GM18502 (cell line): ENCODE measurements around the gene TTC23.
"Not testable (repeated sequence)": the region's sequence is repeated elsewhere in the genome, so short reads cannot be mapped to it uniquely, and the experiment has no call there.

Experiments used
- ATAC-seq: cut with Tn5 transposase; IDR thresholded peaks from one replicate; pipeline ENCODE4 v1.9.1; 2021; ENCODE audit warnings: mild to moderate bottlenecking; ENCODE audit not compliant: unreplicated experiment, poor library complexity

Gene TTC23

DNA sequence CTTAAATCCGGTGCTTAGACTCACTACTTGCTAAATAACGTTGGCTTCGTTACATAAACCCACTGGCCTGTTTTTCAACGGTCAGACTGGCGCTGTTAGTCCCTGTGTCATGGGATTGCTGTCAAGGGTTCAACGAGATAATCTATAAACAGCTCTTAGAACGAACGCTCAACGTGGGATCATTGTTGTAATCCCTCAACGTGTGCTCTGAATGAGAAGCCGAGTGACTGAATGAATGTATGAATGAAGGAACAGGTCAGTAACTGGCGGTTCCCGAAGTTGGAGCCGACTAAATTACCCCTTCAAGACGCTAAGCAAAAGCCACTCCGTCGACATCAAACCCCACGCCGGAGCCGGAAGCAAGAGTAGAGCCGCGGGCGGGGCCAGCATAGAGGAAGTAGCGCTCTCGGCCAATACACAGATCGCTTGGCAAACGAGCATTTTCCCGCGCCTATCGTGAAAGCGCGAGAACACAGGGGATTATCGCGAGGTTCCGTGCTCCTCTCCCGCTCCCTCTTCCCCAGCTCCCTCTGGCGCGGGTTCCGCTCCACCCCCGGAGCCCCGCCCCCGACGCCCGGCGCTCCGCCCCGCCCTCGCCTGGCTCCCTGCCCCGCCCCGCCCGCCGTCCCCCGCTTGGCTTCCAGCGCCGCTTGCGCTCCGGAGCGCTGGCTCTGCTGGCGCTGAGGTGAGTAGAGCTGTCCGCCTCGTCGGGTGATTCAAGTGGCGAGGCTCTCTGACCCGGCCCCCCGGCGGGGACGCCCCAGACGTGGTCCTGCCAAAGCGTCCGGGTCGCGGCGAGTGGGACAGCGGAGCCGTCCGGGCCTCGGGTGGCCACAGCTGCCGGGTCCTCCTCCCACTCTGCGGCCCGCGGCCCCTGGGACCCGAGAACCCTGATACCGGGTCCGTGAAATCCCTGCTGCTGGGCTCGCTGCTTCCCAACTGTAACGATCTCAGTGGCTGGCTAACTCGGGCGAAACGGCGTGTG is 1.8 kb upstream of the TTC23 start, which contains the start of gene LRRC28:
Gene LRRC28 (plus strand): TSS at position 625 of the 985 bp plus-strand sequence. CDS start 4,477 bp downstream, outside the sequence.
- ATAC-seq, result peak; percentile 94

GRCh38 chr15:99250494-99250856 is 1.1 kb upstream of the TTC23 start:
- ATAC-seq, result no peak

DNA sequence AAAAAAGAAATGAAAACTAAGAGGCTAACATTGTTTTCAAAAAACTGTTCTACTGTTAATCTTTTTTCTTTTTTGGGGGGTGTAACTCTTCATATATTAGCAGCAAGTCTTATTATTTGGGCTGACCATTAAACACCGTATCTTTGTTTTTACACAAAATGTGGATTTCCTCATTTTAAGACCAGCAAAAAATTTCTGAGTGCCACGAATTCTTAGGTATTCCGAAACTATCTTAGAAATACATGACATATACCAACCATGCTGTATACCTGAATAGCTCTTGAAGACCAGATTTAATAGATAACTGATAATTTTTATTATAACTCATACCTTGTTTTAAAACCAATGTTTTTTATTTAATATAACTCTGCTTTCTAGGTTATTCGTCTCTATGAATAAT is 620 bp upstream of the TTC23 start:
- no peak for ATAC-seq

GRCh38 chr15:99248000-99248715 is 1.2 kb downstream of the TTC23 start:
- ATAC-seq, result no peak

- no peak for ATAC-seq
These were observed 2.3 kb downstream of the TTC23 start for GRCh38 chr15:99247062-99247461.

- ATAC-seq, result no peak
These were observed 5.1 kb downstream of the TTC23 start for GRCh38 chr15:99244306-99244705.

DNA sequence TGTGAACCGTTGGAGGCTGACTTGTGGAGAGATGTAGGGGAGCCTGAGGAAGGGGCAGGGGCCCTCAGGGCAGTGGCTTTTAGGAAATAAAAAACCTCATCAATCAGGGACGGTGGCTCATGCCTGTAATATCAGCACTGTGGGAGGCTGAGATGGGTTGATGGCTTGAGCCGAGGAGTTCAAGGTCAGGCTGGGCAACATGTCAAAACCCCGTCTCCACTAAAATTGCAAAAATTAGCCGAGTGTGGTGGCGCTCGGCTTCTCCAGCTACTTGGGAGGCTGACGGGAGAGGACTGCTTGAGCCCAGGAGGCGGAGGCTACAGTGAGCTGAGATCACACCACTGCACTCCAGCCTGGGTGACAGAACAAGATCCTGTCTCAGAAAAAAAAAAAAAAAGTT is 7.6 kb downstream of the TTC23 start:
- no peak for ATAC-seq

GRCh38 chr15:99239545-99240198 is 9.7 kb downstream of the TTC23 start:
- peak; percentile 97 for ATAC-seq

GRCh38 chr15:99238849-99239248 is 10.5 kb downstream of the TTC23 start:
- no peak for ATAC-seq

DNA sequence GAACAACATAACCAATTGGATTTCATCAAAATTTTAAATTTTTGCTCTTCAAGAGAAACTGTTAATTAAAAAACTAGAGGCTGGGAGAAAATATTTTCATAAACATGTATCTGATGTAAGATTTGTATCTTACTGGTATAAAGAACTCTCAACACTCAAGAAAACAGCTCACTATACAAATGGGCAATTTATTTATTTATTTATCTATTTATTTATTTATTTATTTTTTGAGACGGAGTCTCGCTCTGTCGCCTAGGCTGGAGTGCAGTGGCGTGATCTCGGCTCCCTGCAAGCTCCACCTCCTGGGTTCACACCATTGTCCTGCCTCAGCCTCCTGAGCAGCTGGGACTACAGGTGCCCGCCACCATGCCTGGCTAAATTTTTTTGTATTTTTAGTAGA is 15.2 kb downstream of the TTC23 start:
- not testable (repeated sequence) for ATAC-seq

DNA sequence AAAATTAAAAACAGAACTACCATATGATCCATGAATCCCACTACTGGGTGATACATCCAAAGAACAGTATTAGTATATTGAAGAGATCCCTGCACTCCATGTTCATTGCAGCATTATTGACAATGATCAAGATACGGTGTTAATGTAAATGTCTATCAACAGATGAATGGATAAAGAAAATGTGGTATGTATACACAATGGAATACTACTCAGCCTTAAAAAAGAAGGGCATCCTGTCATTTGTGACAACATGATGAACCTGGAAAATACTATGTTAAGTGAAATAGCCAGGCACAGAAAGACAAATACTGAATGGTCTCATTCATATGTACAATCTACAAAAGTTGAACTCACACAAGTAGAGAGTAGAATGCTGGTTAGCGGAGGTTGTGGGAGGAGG is 16.6 kb downstream of the TTC23 start:
- no peak for ATAC-seq

DNA sequence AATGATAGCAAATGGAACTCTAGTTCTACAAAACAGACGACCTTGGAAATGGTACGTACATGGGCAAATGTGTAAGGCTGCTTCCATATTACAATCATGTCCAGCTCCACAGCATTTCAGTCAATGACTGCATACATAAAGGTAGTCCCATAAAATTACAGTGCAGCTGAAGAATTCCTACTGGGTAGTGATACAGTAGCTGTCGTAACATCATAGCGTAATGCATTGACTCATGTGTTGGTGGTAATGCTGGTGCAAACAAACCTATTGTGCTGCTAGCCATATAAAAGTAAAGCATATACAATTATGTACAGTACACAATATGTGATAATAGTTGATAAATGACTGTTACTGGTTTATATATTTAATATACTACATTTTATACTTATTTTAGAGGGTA is 18.5 kb downstream of the TTC23 start:
- no peak for ATAC-seq

DNA sequence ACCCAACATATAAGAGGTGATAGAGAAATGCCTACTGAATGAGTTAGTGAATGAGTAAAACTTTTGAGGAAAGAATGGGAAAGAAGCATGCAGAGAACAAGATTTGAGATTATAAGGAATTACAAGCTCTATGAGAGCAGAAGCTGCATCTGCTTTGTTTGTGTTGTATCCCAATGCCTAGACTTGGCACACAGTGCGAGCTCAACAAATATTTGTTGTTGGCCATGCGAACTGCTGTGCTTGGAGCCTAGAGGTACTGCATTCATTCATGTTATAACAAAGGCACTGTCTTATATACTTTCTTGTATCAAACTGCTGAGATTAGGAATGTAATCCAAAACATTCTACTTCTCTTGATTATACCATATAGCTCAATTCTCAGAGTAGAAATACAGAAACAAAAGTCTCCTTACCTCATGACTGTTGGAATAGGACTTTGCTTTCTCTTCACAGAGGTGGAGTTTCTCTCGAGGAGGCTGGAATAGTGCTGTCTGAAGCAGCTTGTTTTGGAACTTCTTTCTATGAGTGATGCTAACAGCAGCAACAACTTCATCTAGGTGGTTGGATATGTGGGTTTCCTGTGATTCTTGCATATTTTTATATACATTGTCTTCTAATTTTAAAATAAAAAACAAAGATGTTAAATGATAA is 21.1 kb downstream of the TTC23 start:
- ATAC-seq, result no peak

DNA sequence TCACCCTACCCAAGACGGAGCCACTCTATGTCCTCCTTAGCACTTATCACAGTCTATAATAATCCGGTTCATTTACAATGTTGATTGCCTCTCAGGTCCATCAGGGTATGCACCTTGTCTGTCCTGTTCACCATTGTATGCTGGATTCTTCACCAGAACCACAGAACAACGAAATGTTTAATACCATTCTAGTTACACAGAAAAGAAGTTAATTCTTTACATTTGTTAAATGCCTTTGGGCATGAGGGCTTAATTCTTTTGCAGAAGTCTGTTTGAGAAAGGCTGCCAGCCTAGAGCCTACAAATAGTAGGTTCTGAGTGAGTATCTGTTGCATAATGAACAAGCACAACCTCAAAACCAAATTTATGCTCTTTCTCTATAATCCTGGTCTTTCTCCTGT is 22.6 kb downstream of the TTC23 start:
- no peak for ATAC-seq

GRCh38 chr15:99224372-99225214 is 24.8 kb downstream of the TTC23 start:
- ATAC-seq, result no peak

- peak; percentile 80 for ATAC-seq
These were observed 36.1 kb downstream of the TTC23 start for GRCh38 chr15:99213187-99213811.

GRCh38 chr15:99212406-99212805 is 37.0 kb downstream of the TTC23 start:
- no peak for ATAC-seq

GRCh38 chr15:99211926-99212325 is 37.5 kb downstream of the TTC23 start:
- no peak for ATAC-seq

GRCh38 chr15:99210334-99210733 is 39.0 kb downstream of the TTC23 start:
- ATAC-seq, result no peak
